ENCODE data around the gene TSSC4. TPM values are rescaled to one million over a fixed set of nuclear protein-coding genes. Genes with fewer than 3 reads are reported as not detected.
A peak's percentile ranks its signal among the peaks of the same experiment; 100 is the strongest.

Gene TSSC4
- total RNA-seq, 2 experiments from 2014 or later: 41.9 to 42.0 TPM

DNA sequence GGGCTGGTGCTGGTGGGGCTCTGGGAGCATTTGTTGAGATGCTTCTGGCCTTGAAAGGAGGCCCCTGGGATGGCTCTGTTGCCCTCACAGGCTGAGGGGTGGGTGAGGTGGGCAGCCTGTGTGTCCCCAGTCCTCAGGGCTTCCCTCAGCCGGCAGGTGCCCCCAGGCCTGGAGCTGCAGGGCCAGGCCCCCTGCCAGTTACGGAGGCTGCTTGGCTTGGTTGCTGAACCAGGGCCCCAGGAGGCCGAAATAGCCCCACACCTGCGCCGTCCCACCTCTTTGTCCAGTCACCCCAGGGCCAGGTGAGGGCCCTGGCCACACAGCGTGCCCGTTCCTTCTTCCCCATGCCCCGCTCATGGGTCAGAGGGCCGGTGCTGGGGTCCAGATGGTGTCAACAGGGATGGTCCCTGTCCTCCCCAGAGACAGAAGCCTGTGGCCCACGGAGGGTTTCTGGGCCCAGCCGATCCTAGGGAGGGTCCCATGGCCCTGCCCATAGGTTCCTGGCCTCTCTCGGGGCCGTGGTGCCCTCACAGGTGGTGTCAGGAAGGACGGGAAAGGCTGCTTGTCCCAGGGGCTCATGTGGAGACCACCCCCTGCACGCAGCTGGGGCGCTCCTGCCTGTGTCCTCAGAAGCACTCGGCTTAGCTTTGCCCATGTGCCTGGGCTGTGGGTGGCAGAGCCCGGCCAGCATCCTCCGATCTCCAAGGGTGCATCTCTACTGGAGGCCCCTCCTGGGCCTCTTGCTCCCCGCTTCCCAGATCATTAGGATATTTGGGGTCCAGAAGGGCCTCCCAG lies 9.2 kb upstream of the TSSC4 start:
- Mint-ChIP-seq H3K27ac (no peak overlapping the region), H3K9me3 (no peaks in the 10 kb centered on the region), H3K4me3 (no peak overlapping the region), H3K4me1 (ENCODE audit: low read depth) (peaks cover 22% of the 10 kb centered on the region), H3K36me3 (ENCODE audit: low read depth) (peaks cover 2% of the 10 kb centered on the region), H3K27me3 (ENCODE audit: low read depth) (no peaks in the 10 kb centered on the region)
- intact Hi-C loops (cut with micrococcal nuclease): no loop called here
- CTCF ChIA-PET: interaction anchor here (1.0 kb wide), 1 partner anchor 28 kb away, joined by 3 read pairs; no protein-coding TSS in a partner anchor
- no peak for DNase-seq

- Mint-ChIP-seq H3K27me3 (ENCODE audit: low read depth) (no peaks in the 10 kb centered on the region), H3K4me1 (ENCODE audit: low read depth) (peaks cover 14% of the 10 kb centered on the region), H3K4me3 (no peak overlapping the region), H3K9me3 (no peaks in the 10 kb centered on the region), H3K27ac (no peak overlapping the region), H3K36me3 (ENCODE audit: low read depth) (peaks cover 2% of the 10 kb centered on the region)
- CTCF ChIA-PET: no interaction called here
- intact Hi-C loops (cut with micrococcal nuclease): no loop called here
- DNase-seq: no peak
These were observed 8.2 kb upstream of the TSSC4 start for GRCh38 chr11:2392241-2392959.

- no peak for DNase-seq
- CTCF ChIA-PET: no interaction called here
- H3K4me3 Mint-ChIP-seq: no peak overlapping the region
- no peak overlapping the region for H3K27ac Mint-ChIP-seq
- peaks cover 2% of the 10 kb centered on the region for H3K36me3 Mint-ChIP-seq (ENCODE audit: low read depth)
- H3K4me1 Mint-ChIP-seq (ENCODE audit: low read depth): peaks cover 10% of the 10 kb centered on the region
- intact Hi-C loops (cut with micrococcal nuclease): no loop called here
- no peaks in the 10 kb centered on the region for H3K9me3 Mint-ChIP-seq
- H3K27me3 Mint-ChIP-seq (ENCODE audit: low read depth): no peaks in the 10 kb centered on the region
These were observed 7.3 kb upstream of the TSSC4 start for GRCh38 chr11:2393111-2393868.

DNA sequence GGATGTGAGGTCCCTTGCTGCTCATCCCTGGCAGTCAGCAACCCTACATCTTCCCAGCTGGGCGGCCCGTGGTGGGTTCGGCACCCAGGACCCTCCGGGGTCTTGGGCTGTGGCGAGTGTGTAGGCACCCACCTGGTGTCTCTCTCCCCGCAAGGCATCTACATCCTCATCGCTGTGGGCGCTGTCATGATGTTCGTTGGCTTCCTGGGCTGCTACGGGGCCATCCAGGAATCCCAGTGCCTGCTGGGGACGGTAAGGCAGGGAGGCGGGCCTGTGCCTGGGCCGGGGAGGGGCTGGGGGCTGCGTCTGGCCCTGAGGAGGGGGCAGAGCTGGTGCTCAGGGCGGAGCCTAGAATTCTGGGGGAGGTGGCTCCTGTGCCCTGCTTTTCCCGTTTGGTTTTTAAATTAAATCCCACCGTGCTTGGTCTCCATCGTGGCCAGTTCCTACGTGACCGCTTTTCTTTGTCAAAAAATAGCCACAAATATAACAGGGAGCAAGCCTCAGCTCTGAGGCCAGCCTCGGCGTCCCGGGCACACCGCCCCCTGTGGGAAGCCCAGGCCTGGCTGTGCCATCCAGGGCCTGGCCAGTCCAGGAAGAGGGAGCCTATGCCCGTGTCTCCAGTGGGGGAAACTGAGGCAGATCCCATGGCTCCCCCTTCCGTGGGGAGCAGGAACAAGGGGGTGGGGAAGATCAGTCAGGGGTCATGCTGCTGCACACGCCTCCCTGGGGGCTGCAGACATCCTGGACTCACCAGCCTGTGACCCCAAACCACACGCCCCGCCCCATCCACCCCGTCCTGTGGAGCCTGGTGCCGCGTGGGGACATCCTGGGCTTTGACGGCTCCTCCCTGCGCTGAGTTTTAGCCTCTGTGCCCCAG lies 6.4 kb upstream of the TSSC4 start:
- Mint-ChIP-seq H3K27me3 (ENCODE audit: low read depth) (no peaks in the 10 kb centered on the region), H3K4me1 (ENCODE audit: low read depth) (peaks cover 7% of the 10 kb centered on the region), H3K27ac (no peak overlapping the region), H3K4me3 (no peak overlapping the region), H3K9me3 (no peaks in the 10 kb centered on the region), H3K36me3 (ENCODE audit: low read depth) (peaks cover 2% of the 10 kb centered on the region)
- CTCF ChIA-PET: no interaction called here
- intact Hi-C loops (cut with micrococcal nuclease): no loop called here
- DNase-seq: no peak

DNA sequence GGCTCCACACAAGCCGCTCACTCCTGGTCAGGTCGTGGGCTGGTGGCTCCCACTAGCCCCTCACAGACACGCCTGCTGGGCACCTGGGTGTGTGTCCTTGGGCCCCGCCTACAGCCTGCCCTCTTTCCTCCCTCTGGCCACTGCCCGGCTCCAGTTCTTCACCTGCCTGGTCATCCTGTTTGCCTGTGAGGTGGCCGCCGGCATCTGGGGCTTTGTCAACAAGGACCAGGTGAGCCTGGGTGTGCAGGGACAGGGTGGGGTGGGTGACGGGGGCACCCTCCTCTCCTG lies 5.8 kb upstream of the TSSC4 start:
- no peak overlapping the region for H3K4me3 Mint-ChIP-seq
- H3K4me1 Mint-ChIP-seq (ENCODE audit: low read depth): peaks cover 3% of the 10 kb centered on the region
- no peaks in the 10 kb centered on the region for H3K27me3 Mint-ChIP-seq (ENCODE audit: low read depth)
- no peaks in the 10 kb centered on the region for H3K9me3 Mint-ChIP-seq
- no peak overlapping the region for H3K27ac Mint-ChIP-seq
- H3K36me3 Mint-ChIP-seq (ENCODE audit: low read depth): peaks cover 2% of the 10 kb centered on the region
- CTCF ChIA-PET: no interaction called here
- intact Hi-C loops (cut with micrococcal nuclease): no loop called here
- DNase-seq: no peak

- H3K27ac Mint-ChIP-seq: no peak overlapping the region
- peaks cover 2% of the 10 kb centered on the region for H3K4me1 Mint-ChIP-seq (ENCODE audit: low read depth)
- intact Hi-C loops (cut with micrococcal nuclease): no loop called here
- no peaks in the 10 kb centered on the region for H3K27me3 Mint-ChIP-seq (ENCODE audit: low read depth)
- no peak overlapping the region for H3K4me3 Mint-ChIP-seq
- no peak for DNase-seq
- H3K36me3 Mint-ChIP-seq (ENCODE audit: low read depth): peaks cover 2% of the 10 kb centered on the region
- CTCF ChIA-PET: no interaction called here
- H3K9me3 Mint-ChIP-seq: no peaks in the 10 kb centered on the region
These were observed 5.3 kb upstream of the TSSC4 start for GRCh38 chr11:2395211-2395730.

DNA sequence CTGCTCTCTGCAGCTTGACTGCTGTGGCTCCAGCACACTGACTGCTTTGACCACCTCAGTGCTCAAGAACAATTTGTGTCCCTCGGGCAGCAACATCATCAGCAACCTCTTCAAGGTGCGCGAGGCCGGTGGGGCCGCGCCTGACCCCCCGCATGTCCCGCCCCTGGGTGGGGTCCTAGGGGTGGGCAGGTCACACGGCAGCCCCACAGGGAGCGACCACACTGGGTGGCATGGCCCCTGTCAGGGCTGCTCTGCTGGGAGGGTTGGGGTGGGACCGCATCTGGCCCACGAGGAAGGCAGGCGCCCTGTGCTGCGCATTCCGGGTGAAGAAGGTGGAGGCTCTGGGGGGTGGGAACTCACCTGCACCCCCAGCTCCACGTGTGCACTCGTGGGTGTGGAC lies 4.7 kb upstream of the TSSC4 start:
- Mint-ChIP-seq H3K27ac (no peak overlapping the region), H3K27me3 (ENCODE audit: low read depth) (no peaks in the 10 kb centered on the region), H3K4me3 (no peak overlapping the region), H3K36me3 (ENCODE audit: low read depth) (no peaks in the 10 kb centered on the region), H3K9me3 (no peaks in the 10 kb centered on the region), H3K4me1 (ENCODE audit: low read depth) (peaks cover 2% of the 10 kb centered on the region)
- intact Hi-C loops (cut with micrococcal nuclease): no loop called here
- no peak for DNase-seq
- CTCF ChIA-PET: no interaction called here

GRCh38 chr11:2396471-2396870 lies 4.1 kb upstream of the TSSC4 start:
- Mint-ChIP-seq H3K4me1 (ENCODE audit: low read depth) (peaks cover 5% of the 10 kb centered on the region), H3K4me3 (no peak overlapping the region), H3K27me3 (ENCODE audit: low read depth) (no peaks in the 10 kb centered on the region), H3K27ac (no peak overlapping the region), H3K36me3 (ENCODE audit: low read depth) (peaks cover 1% of the 10 kb centered on the region), H3K9me3 (no peaks in the 10 kb centered on the region)
- CTCF ChIA-PET: interaction anchor here (6.1 kb wide), 1 partner anchor 91 kb away, joined by 38 read pairs; no protein-coding TSS in a partner anchor
- intact Hi-C loops (cut with micrococcal nuclease): no loop called here
- no peak for DNase-seq

- intact Hi-C loops (cut with micrococcal nuclease): no loop called here
These were observed 3.5 kb upstream of the TSSC4 start for GRCh38 chr11:2397005-2397404.

GRCh38 chr11:2398664-2399355 lies 1.7 kb upstream of the TSSC4 start:
- intact Hi-C loops (cut with micrococcal nuclease): no loop called here
- Mint-ChIP-seq H3K9me3 (no peaks in the 10 kb centered on the region), H3K36me3 (ENCODE audit: low read depth) (peaks cover 4% of the 10 kb centered on the region), H3K27ac (peak overlapping the region; percentile 87), H3K4me1 (ENCODE audit: low read depth) (peaks cover 16% of the 10 kb centered on the region), H3K4me3 (peak overlapping the region; percentile 84), H3K27me3 (ENCODE audit: low read depth) (no peaks in the 10 kb centered on the region)
- CTCF ChIA-PET: interaction anchor here (2.8 to 6.1 kb wide), 2 partner anchors 94 to 97 kb away, joined by 6 to 38 read pairs; partner anchors contain the start of genes C11orf21 and TSPAN32
- no peak for DNase-seq

More at GRCh38 chr11:2397005-2397404, 3.5 kb upstream of the TSSC4 start:
- H3K36me3 Mint-ChIP-seq (ENCODE audit: low read depth): peaks cover 1% of the 10 kb centered on the region
- no peak overlapping the region for H3K27ac Mint-ChIP-seq
- H3K4me3 Mint-ChIP-seq: no peak overlapping the region
- no peaks in the 10 kb centered on the region for H3K9me3 Mint-ChIP-seq
- DNase-seq: no peak
- no peaks in the 10 kb centered on the region for H3K27me3 Mint-ChIP-seq (ENCODE audit: low read depth)
- H3K4me1 Mint-ChIP-seq (ENCODE audit: low read depth): peaks cover 9% of the 10 kb centered on the region
- CTCF ChIA-PET: interaction anchor here (6.1 kb wide), 1 partner anchor 92 kb away, joined by 38 read pairs; no protein-coding TSS in a partner anchor

GRCh38 chr11:2399488-2400068 lies 972 bp upstream of the TSSC4 start:
- Mint-ChIP-seq H3K27ac (peak overlapping the region; percentile 87), H3K4me1 (ENCODE audit: low read depth) (peaks cover 16% of the 10 kb centered on the region), H3K4me3 (peak overlapping the region; percentile 84), H3K9me3 (no peaks in the 10 kb centered on the region), H3K36me3 (ENCODE audit: low read depth) (peaks cover 4% of the 10 kb centered on the region), H3K27me3 (ENCODE audit: low read depth) (no peaks in the 10 kb centered on the region)
- peak; percentile 31 for DNase-seq
- CTCF ChIA-PET: interaction anchor here (2.8 to 6.1 kb wide), 3 partner anchors 21 to 98 kb away, joined by 6 to 38 read pairs (median 20); partner anchors contain the start of genes C11orf21 and TSPAN32
- intact Hi-C loops (cut with micrococcal nuclease): loop anchor here (1.0 to 5.0 kb wide), 10 partner anchors 21 to 591 kb away; partner anchors contain the start of genes C11orf21, CD81, CDKN1C and KCNQ1
